Measurements from ENCODE around the gene AFAP1. TPM values are rescaled to one million over a fixed set of nuclear protein-coding genes. Genes with fewer than 3 reads are reported as not detected.

Gene AFAP1
- total RNA-seq, 5 donors from 2014 or later (not counting 1 experiment from before 2014, with no cell fraction given), result 4.8 to 34.8 (median 20.3) TPM

- Mint-ChIP-seq H3K9me3 (no peaks in the 10 kb centered on the region), H3K4me1 (peaks cover 7 to 14% (median 12%) of the 10 kb centered on the region in 3 donors), H3K36me3 (peaks cover 32% of the 10 kb centered on the region), H3K4me3 (no peak overlapping the region), H3K27ac (no peak overlapping the region), H3K27me3 (peaks cover 0 to 4% of the 10 kb centered on the region in 2 donors)
- H3K4me3 ChIP-seq (ENCODE audit: control insufficient read depth in 1 of 2, extremely low read depth in 1 of 2, low read length in 1 of 2), result no peak overlapping the region
- ChIA-PET POLR2A (no interaction called here), CTCF (interaction anchor here (0.5 to 2.1 kb wide), 10 partner anchors 15 to 185 kb away, joined by 3 to 11 read pairs (median 4); no protein-coding TSS in a partner anchor)
- no peaks in the 10 kb centered on the region for H3K27me3 ChIP-seq (replicated peaks in 1 of 2; ENCODE audit: control insufficient read depth in 2 of 2, extremely low read depth in 1 of 2, insufficient read depth in 2 of 2, low read length in 1 of 2)
- H3K9me3 ChIP-seq, result no peaks in the 10 kb centered on the region
- 94% methylated on average over 5 of the region's 7 CpGs for WGBS (ENCODE audit: insufficient coverage)
- peaks cover 0 to 5% of the 10 kb centered on the region in 2 experiments for H3K4me1 ChIP-seq (ENCODE audit: control insufficient read depth in 1 of 2, extremely low read depth in 1 of 2, insufficient read depth in 2 of 2, low read length in 2 of 2)
- ATAC-seq (replicated peaks in 1 of 4), result no peak
- no peak overlapping the region for H3K27ac ChIP-seq (ENCODE audit: low read length)
- H3K36me3 ChIP-seq (ENCODE audit: control insufficient read depth in 2 of 2, extremely low read depth in 1 of 2, insufficient read depth in 1 of 2, low read length in 1 of 2), result peaks cover 0 to 30% of the 10 kb centered on the region in 2 donors
- DNase-seq, result no peak
Observed at GRCh38 chr4:7803371-7803770, 136.3 kb downstream of the AFAP1 start.

GRCh38 chr4:7802093-7802726 is 137.5 kb downstream of the AFAP1 start:
- Histone ChIP-seq H3K9me3 (no peaks in the 10 kb centered on the region), H3K4me1 (ENCODE audit: control insufficient read depth in 1 of 2, extremely low read depth in 1 of 2, insufficient read depth in 2 of 2, low read length in 2 of 2) (peaks cover 0 to 5% of the 10 kb centered on the region in 2 experiments), H3K27me3 (replicated peaks in 1 of 2; ENCODE audit: control insufficient read depth in 2 of 2, extremely low read depth in 1 of 2, insufficient read depth in 2 of 2, low read length in 1 of 2) (no peaks in the 10 kb centered on the region), H3K27ac (ENCODE audit: low read length) (no peak overlapping the region), H3K36me3 (ENCODE audit: control insufficient read depth in 2 of 2, extremely low read depth in 1 of 2, insufficient read depth in 1 of 2, low read length in 1 of 2) (peaks cover 0 to 33% of the 10 kb centered on the region in 2 donors), H3K4me3 (ENCODE audit: control insufficient read depth in 1 of 2, extremely low read depth in 1 of 2, low read length in 1 of 2) (no peak overlapping the region)
- Mint-ChIP-seq H3K4me1 (peaks cover 7 to 14% (median 12%) of the 10 kb centered on the region in 3 donors), H3K9me3 (no peaks in the 10 kb centered on the region), H3K4me3 (no peak overlapping the region), H3K36me3 (peaks cover 36% of the 10 kb centered on the region), H3K27ac (no peak overlapping the region), H3K27me3 (no peaks in the 10 kb centered on the region)
- no CpG with 5 or more reads among the region's 6 CpGs for WGBS (ENCODE audit: insufficient coverage)
- POLR2A ChIA-PET, result interaction anchor here in 1 of 2 donors (0.6 kb wide), 3 partner anchors 42 to 795 kb away, joined by 3 to 5 read pairs (median 3); no protein-coding TSS in a partner anchor
- DNase-seq (peak; percentile 45 to 85 (median 67)), ATAC-seq (replicated peaks in 1 of 4) (peak; percentile 83 to 94 (median 88))
- CTCF ChIA-PET, result interaction anchor here (0.6 to 2.1 kb wide), 36 partner anchors 16 to 1005 kb away, joined by 3 to 10 read pairs (median 4); partner anchors contain the start of gene AFAP1 (in 1 of the 2)

- Histone ChIP-seq H3K9me3 (no peaks in the 10 kb centered on the region), H3K27me3 (replicated peaks in 1 of 2; ENCODE audit: control insufficient read depth in 2 of 2, extremely low read depth in 1 of 2, insufficient read depth in 2 of 2, low read length in 1 of 2) (no peaks in the 10 kb centered on the region), H3K36me3 (ENCODE audit: control insufficient read depth in 2 of 2, extremely low read depth in 1 of 2, insufficient read depth in 1 of 2, low read length in 1 of 2) (peaks cover 0 to 29% of the 10 kb centered on the region in 2 donors), H3K27ac (ENCODE audit: low read length) (no peak overlapping the region), H3K4me3 (ENCODE audit: control insufficient read depth in 1 of 2, extremely low read depth in 1 of 2, low read length in 1 of 2) (no peak overlapping the region), H3K4me1 (ENCODE audit: control insufficient read depth in 1 of 2, extremely low read depth in 1 of 2, insufficient read depth in 2 of 2, low read length in 2 of 2) (peaks cover 0 to 5% of the 10 kb centered on the region in 2 experiments)
- no peak for DNase-seq
- peaks cover 7 to 14% (median 12%) of the 10 kb centered on the region in 3 donors for H3K4me1 Mint-ChIP-seq
- H3K9me3 Mint-ChIP-seq, result no peaks in the 10 kb centered on the region
- CTCF ChIA-PET, result interaction anchor here (0.6 to 1.7 kb wide), 26 partner anchors 16 to 612 kb away, joined by 3 to 10 read pairs (median 4); partner anchors contain the start of gene AFAP1 (in 1 of the 2)
- no peak overlapping the region for H3K27ac Mint-ChIP-seq
- no peak for ATAC-seq (replicated peaks in 1 of 4)
- no CpG with 5 or more reads among the region's 1 CpG for WGBS (ENCODE audit: insufficient coverage)
- H3K36me3 Mint-ChIP-seq, result peaks cover 36% of the 10 kb centered on the region
- no peaks in the 10 kb centered on the region for H3K27me3 Mint-ChIP-seq
- H3K4me3 Mint-ChIP-seq, result no peak overlapping the region
- POLR2A ChIA-PET, result interaction anchor here in 1 of 2 donors (0.6 kb wide), 1 partner anchor 794 kb away, joined by 3 read pairs; no protein-coding TSS in a partner anchor
Observed at GRCh38 chr4:7801641-7802040, 138.0 kb downstream of the AFAP1 start.

GRCh38 chr4:7801001-7801400 is 138.7 kb downstream of the AFAP1 start:
- CTCF ChIA-PET, result interaction anchor here (0.6 to 1.4 kb wide), 5 partner anchors 31 to 254 kb away, joined by 3 to 10 read pairs (median 3); no protein-coding TSS in a partner anchor
- H3K4me1 ChIP-seq (ENCODE audit: control insufficient read depth in 1 of 2, extremely low read depth in 1 of 2, insufficient read depth in 2 of 2, low read length in 2 of 2), result peaks cover 0 to 5% of the 10 kb centered on the region in 2 experiments
- no peak overlapping the region for H3K4me3 ChIP-seq (ENCODE audit: control insufficient read depth in 1 of 2, extremely low read depth in 1 of 2, low read length in 1 of 2)
- no peaks in the 10 kb centered on the region for H3K9me3 Mint-ChIP-seq
- H3K27ac ChIP-seq (ENCODE audit: low read length), result no peak overlapping the region
- H3K9me3 ChIP-seq, result no peaks in the 10 kb centered on the region
- peaks cover 7 to 14% (median 12%) of the 10 kb centered on the region in 3 donors for H3K4me1 Mint-ChIP-seq
- no peak overlapping the region for H3K27ac Mint-ChIP-seq
- POLR2A ChIA-PET, result no interaction called here
- H3K27me3 Mint-ChIP-seq, result no peaks in the 10 kb centered on the region
- no peaks in the 10 kb centered on the region for H3K27me3 ChIP-seq (replicated peaks in 1 of 2; ENCODE audit: control insufficient read depth in 2 of 2, extremely low read depth in 1 of 2, insufficient read depth in 2 of 2, low read length in 1 of 2)
- peaks cover 0 to 29% of the 10 kb centered on the region in 2 donors for H3K36me3 ChIP-seq (ENCODE audit: control insufficient read depth in 2 of 2, extremely low read depth in 1 of 2, insufficient read depth in 1 of 2, low read length in 1 of 2)
- peaks cover 35% of the 10 kb centered on the region for H3K36me3 Mint-ChIP-seq
- DNase-seq (no peak), ATAC-seq (replicated peaks in 1 of 4) (no peak)
- H3K4me3 Mint-ChIP-seq, result no peak overlapping the region
- 96% methylated on average over 3 of the region's 10 CpGs for WGBS (ENCODE audit: insufficient coverage)

GRCh38 chr4:7800410-7800809 is 139.3 kb downstream of the AFAP1 start:
- Mint-ChIP-seq H3K4me1 (peaks cover 7 to 14% (median 12%) of the 10 kb centered on the region in 3 donors), H3K9me3 (no peaks in the 10 kb centered on the region), H3K4me3 (no peak overlapping the region), H3K27ac (no peak overlapping the region), H3K27me3 (no peaks in the 10 kb centered on the region), H3K36me3 (peaks cover 35% of the 10 kb centered on the region)
- no peaks in the 10 kb centered on the region for H3K27me3 ChIP-seq (replicated peaks in 1 of 2; ENCODE audit: control insufficient read depth in 2 of 2, extremely low read depth in 1 of 2, insufficient read depth in 2 of 2, low read length in 1 of 2)
- POLR2A ChIA-PET, result interaction anchor here in 1 of 2 donors (0.6 kb wide), 1 partner anchor 140 kb away, joined by 3 read pairs; no protein-coding TSS in a partner anchor
- WGBS (ENCODE audit: insufficient coverage), result 91% methylated on average over 17 of the region's 22 CpGs
- no peak overlapping the region for H3K27ac ChIP-seq (ENCODE audit: low read length)
- H3K36me3 ChIP-seq (ENCODE audit: control insufficient read depth in 2 of 2, extremely low read depth in 1 of 2, insufficient read depth in 1 of 2, low read length in 1 of 2), result peaks cover 0 to 29% of the 10 kb centered on the region in 2 donors
- CTCF ChIA-PET, result interaction anchor here in 1 of 2 donors (1.0 kb wide), 1 partner anchor 31 kb away, joined by 3 read pairs; no protein-coding TSS in a partner anchor
- H3K4me3 ChIP-seq (ENCODE audit: control insufficient read depth in 1 of 2, extremely low read depth in 1 of 2, low read length in 1 of 2), result no peak overlapping the region
- H3K4me1 ChIP-seq (ENCODE audit: control insufficient read depth in 1 of 2, extremely low read depth in 1 of 2, insufficient read depth in 2 of 2, low read length in 2 of 2), result peaks cover 0 to 5% of the 10 kb centered on the region in 2 experiments
- ATAC-seq (replicated peaks in 1 of 4) (no peak), DNase-seq (no peak)
- H3K9me3 ChIP-seq, result no peaks in the 10 kb centered on the region

GRCh38 chr4:7799736-7800135 is 139.9 kb downstream of the AFAP1 start:
- H3K27me3 Mint-ChIP-seq, result no peaks in the 10 kb centered on the region
- CTCF ChIA-PET, result interaction anchor here (0.5 to 1.0 kb wide), 3 partner anchors 32 to 423 kb away, joined by 3 to 4 read pairs (median 3); no protein-coding TSS in a partner anchor
- Histone ChIP-seq H3K27ac (ENCODE audit: low read length) (no peak overlapping the region), H3K9me3 (no peaks in the 10 kb centered on the region), H3K4me3 (ENCODE audit: control insufficient read depth in 1 of 2, extremely low read depth in 1 of 2, low read length in 1 of 2) (no peak overlapping the region), H3K27me3 (replicated peaks in 1 of 2; ENCODE audit: control insufficient read depth in 2 of 2, extremely low read depth in 1 of 2, insufficient read depth in 2 of 2, low read length in 1 of 2) (no peaks in the 10 kb centered on the region), H3K4me1 (ENCODE audit: control insufficient read depth in 1 of 2, extremely low read depth in 1 of 2, insufficient read depth in 2 of 2, low read length in 2 of 2) (peaks cover 0 to 5% of the 10 kb centered on the region in 2 experiments), H3K36me3 (ENCODE audit: control insufficient read depth in 2 of 2, extremely low read depth in 1 of 2, insufficient read depth in 1 of 2, low read length in 1 of 2) (peaks cover 0 to 29% of the 10 kb centered on the region in 2 donors)
- H3K9me3 Mint-ChIP-seq, result no peaks in the 10 kb centered on the region
- H3K36me3 Mint-ChIP-seq, result peaks cover 35% of the 10 kb centered on the region
- DNase-seq, result no peak
- no peak overlapping the region for H3K27ac Mint-ChIP-seq
- peaks cover 7 to 14% (median 12%) of the 10 kb centered on the region in 3 donors for H3K4me1 Mint-ChIP-seq
- POLR2A ChIA-PET, result interaction anchor here in 1 of 2 donors (0.6 kb wide), 1 partner anchor 140 kb away, joined by 3 read pairs; no protein-coding TSS in a partner anchor
- ATAC-seq (replicated peaks in 1 of 4), result no peak
- H3K4me3 Mint-ChIP-seq, result no peak overlapping the region
- no CpG with 5 or more reads among the region's 5 CpGs for WGBS (ENCODE audit: insufficient coverage)
